Measurements from ENCODE around the gene ADAP1. TPM values are rescaled to one million over a fixed set of nuclear protein-coding genes. Genes with fewer than 3 reads are reported as not detected.

Gene ADAP1
- total and polyA plus RNA-seq, 2 of the 8 experiments (the other 6 are each of a cell fraction or from before 2014, with no cell fraction given), result 5.8 to 6.1 TPM

DNA sequence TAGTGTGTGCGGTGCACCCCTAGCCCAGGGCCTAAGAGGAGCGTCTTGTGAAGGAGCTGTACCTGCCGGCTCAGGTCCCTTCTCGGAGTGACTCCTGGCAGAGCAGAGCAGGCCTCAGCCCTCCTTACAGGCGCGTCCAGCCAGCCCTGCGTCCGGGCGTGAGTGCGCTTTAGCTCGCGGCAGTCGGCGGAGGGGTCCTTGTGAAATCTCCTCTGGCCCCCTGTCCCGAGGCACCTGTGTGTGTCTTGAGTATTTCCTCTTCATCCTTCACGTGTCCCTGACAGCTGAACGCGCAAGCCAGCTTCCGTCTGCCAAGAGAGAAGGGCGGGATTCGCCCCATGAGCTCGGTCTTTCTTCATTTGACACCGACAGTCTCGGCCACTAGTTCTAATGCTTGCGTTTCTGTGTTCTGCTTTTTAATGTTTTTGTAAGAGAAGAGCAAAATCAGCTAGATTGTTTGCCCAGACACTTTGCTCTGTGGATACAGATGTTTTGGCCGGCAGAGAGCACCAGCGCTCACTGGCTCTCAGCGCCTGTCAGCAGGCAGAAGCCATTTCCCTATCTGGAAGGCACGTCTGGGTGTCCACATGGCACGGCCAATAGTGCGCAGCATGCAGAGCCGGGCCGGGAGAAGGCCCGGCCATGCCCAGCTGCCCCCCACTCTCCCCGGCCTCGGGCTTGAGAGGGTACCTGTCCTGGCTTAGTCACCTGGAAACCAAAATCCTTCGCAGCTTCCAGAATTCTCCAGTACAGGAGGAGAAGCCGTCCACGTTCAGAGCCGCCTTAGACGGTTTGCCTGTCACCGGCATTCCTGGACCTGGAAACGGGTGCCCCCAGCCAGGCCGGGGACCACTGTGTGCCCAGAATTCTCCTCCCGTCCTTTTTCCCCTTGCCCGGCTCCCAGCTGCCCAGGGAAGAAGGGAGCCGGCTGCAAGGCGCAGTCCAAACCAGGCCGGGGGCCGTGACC is 71.1 kb downstream of the ADAP1 start (continued):
- no peak for TF ChIP-seq EZH2 (IDR thresholded peaks at IDR 0.05; ENCODE audit: low read depth, low read length, severe bottlenecking)
- no peak for TF ChIP-seq TBP (IDR thresholded peaks at IDR 0.05; ENCODE audit: low read depth, low read length)
- TF ChIP-seq RFX5 (IDR thresholded peaks at IDR 0.05; ENCODE audit: borderline replicate concordance, low read depth, low read length), result no peak
- TF ChIP-seq RXRA (IDR thresholded peaks at IDR 0.05; ENCODE audit: insufficient read depth, low read depth, low read length), result no peak
- TF ChIP-seq SAP30 (IDR thresholded peaks at IDR 0.05; ENCODE audit: insufficient read depth, insufficient replicate concordance, low read length), result no peak
- no peak for TF ChIP-seq RAD21 (IDR thresholded peaks at IDR 0.05 in 1 of 2, conservative IDR thresholded peaks at IDR 0.05 in 1 of 2; ENCODE audit: low read depth in 2 of 2, low read length in 2 of 2)
- TF ChIP-seq, protein P1, sequence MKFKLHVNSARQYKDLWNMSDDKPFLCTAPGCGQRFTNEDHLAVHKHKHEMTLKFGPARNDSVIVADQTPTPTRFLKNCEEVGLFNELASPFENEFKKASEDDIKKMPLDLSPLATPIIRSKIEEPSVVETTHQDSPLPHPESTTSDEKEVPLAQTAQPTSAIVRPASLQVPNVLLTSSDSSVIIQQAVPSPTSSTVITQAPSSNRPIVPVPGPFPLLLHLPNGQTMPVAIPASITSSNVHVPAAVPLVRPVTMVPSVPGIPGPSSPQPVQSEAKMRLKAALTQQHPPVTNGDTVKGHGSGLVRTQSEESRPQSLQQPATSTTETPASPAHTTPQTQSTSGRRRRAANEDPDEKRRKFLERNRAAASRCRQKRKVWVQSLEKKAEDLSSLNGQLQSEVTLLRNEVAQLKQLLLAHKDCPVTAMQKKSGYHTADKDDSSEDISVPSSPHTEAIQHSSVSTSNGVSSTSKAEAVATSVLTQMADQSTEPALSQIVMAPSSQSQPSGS (IDR thresholded peaks at IDR 0.05; ENCODE audit: low read length), result no peak
- no peak for TF ChIP-seq CREB1 (IDR thresholded peaks at IDR 0.05)
- TF ChIP-seq TAF7 (optimal IDR thresholded peaks at IDR 0.05; ENCODE audit: borderline replicate concordance, low read depth, low read length), result no peak
